ENCODE results near the gene ANKMY1. TPM values are rescaled to one million over a fixed set of nuclear protein-coding genes. Genes with fewer than 3 reads are reported as not detected.
"Not testable (repeated sequence)": the region's sequence is repeated elsewhere in the genome, so short reads cannot be mapped to it uniquely, and the experiment has no call there.

ANKMY1 gene
- total and polyA plus RNA-seq, 2 experiments from 2014 or later, result 9.2 to 11.1 TPM

GRCh38 chr2:240565333-240566202, 7.8 kb upstream of the ANKMY1 start:
- Histone ChIP-seq H3K4me1 (ENCODE audit: insufficient read depth) (peaks cover 38% of the 10 kb centered on the region), H3K79me2 (peaks cover 40% of the 10 kb centered on the region)

GRCh38 chr2:240564561-240565332, 7.0 kb upstream of the ANKMY1 start:
- no peaks in the 10 kb centered on the region for H3K27me3 ChIP-seq
- no peak overlapping the region for H2AFZ ChIP-seq
- TF ChIP-seq, protein P1, sequence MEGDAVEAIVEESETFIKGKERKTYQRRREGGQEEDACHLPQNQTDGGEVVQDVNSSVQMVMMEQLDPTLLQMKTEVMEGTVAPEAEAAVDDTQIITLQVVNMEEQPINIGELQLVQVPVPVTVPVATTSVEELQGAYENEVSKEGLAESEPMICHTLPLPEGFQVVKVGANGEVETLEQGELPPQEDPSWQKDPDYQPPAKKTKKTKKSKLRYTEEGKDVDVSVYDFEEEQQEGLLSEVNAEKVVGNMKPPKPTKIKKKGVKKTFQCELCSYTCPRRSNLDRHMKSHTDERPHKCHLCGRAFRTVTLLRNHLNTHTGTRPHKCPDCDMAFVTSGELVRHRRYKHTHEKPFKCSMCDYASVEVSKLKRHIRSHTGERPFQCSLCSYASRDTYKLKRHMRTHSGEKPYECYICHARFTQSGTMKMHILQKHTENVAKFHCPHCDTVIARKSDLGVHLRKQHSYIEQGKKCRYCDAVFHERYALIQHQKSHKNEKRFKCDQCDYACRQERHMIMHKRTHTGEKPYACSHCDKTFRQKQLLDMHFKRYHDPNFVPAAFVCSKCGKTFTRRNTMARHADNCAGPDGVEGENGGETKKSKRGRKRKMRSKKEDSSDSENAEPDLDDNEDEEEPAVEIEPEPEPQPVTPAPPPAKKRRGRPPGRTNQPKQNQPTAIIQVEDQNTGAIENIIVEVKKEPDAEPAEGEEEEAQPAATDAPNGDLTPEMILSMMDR (IDR thresholded peaks at IDR 0.05; ENCODE audit: poor library complexity), result peak; percentile 9
- TF ChIP-seq EZH2 (IDR thresholded peaks at IDR 0.05; ENCODE audit: borderline replicate concordance), result no peak
- no peak for TF ChIP-seq EZH2phosphoT487 (IDR thresholded peaks at IDR 0.05; ENCODE audit: low read depth, severe bottlenecking, unreplicated experiment)
- 84% methylated on average over 10 of the region's 10 CpGs for WGBS (ENCODE audit: low lambda C conversion rate, missing lambda C conversion rate)
- peaks cover 34% of the 10 kb centered on the region for H3K79me2 ChIP-seq
- peaks cover 41% of the 10 kb centered on the region for H3K4me1 ChIP-seq (ENCODE audit: insufficient read depth)
- peak overlapping the region; percentile 100 for H3K27ac ChIP-seq
- H4K20me1 ChIP-seq (ENCODE audit: insufficient read depth, poor library complexity, severe bottlenecking), result peaks cover 5% of the 10 kb centered on the region
- H3K4me2 ChIP-seq, result peak overlapping the region; percentile 98
- no peaks in the 10 kb centered on the region for H3K9me3 ChIP-seq (ENCODE audit: low read depth)
- no peak overlapping the region for H3K4me3 ChIP-seq
- DNase-seq (ENCODE audit: low spot score), result peak; percentile 49
- H3K36me3 ChIP-seq (replicated peaks; ENCODE audit: insufficient read depth, low read depth), result no peaks in the 10 kb centered on the region
- H3K9me2 ChIP-seq (replicated peaks; ENCODE audit: insufficient read depth), result no peaks in the 10 kb centered on the region

More at GRCh38 chr2:240565333-240566202, 7.8 kb upstream of the ANKMY1 start:
- Histone ChIP-seq H3K9me2 (replicated peaks; ENCODE audit: insufficient read depth) (no peaks in the 10 kb centered on the region), H3K36me3 (replicated peaks; ENCODE audit: insufficient read depth, low read depth) (no peaks in the 10 kb centered on the region), H2AFZ (peak overlapping the region; percentile 78), H4K20me1 (ENCODE audit: insufficient read depth, poor library complexity, severe bottlenecking) (peaks cover 9% of the 10 kb centered on the region), H3K4me3 (no peak overlapping the region), H3K9me3 (ENCODE audit: low read depth) (no peaks in the 10 kb centered on the region), H3K4me2 (peak overlapping the region; percentile 98), H3K27ac (peak overlapping the region; percentile 100), H3K27me3 (no peaks in the 10 kb centered on the region)
- peak; percentile 94 for DNase-seq (ENCODE audit: low spot score)
- TF ChIP-seq EZH2 (IDR thresholded peaks at IDR 0.05; ENCODE audit: borderline replicate concordance) (no peak), EZH2phosphoT487 (IDR thresholded peaks at IDR 0.05; ENCODE audit: low read depth, severe bottlenecking, unreplicated experiment) (no peak)
- TF ChIP-seq, protein P1 (IDR thresholded peaks at IDR 0.05; ENCODE audit: poor library complexity), result no peak
- 53% methylated on average over 25 of the region's 26 CpGs for WGBS (ENCODE audit: low lambda C conversion rate, missing lambda C conversion rate)

DNA sequence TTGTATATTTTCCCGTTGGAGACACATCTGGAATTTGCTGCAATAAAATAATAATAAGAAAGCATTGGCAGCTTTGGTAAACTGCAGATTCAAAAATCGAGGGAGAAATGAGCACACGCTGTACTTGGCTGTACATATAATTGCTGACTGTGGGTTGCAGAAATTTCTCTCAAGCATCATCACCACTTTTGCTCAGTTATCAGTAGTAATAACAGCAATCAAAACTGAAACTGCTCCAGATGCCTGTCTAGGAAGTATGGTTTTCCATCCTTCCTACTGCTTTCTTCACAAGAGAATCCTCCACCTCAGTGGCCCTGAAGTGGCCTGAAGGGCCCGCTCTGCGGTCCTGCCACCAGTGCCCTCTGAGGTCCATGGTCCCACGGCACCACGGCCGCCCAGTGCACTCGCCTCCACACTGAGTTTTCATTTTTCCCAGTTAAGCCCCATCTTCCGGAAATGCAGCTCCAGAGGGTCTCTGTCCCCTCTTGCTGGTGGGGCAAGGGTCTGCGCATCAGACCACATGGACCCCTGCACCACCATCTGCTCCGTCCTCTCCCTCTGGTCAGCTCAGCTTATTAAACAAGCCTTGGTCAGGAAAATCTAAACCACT, 6.3 kb upstream of the ANKMY1 start:
- no peak overlapping the region for H2AFZ ChIP-seq
- H4K20me1 ChIP-seq (ENCODE audit: insufficient read depth, poor library complexity, severe bottlenecking), result peaks cover 6% of the 10 kb centered on the region
- H3K27ac ChIP-seq, result peak overlapping the region; percentile 100
- peaks cover 48% of the 10 kb centered on the region for H3K4me1 ChIP-seq (ENCODE audit: insufficient read depth)
- H3K79me2 ChIP-seq, result peaks cover 34% of the 10 kb centered on the region
- no peaks in the 10 kb centered on the region for H3K36me3 ChIP-seq (replicated peaks; ENCODE audit: insufficient read depth, low read depth)
- TF ChIP-seq EZH2phosphoT487 (IDR thresholded peaks at IDR 0.05; ENCODE audit: low read depth, severe bottlenecking, unreplicated experiment) (no peak), EZH2 (IDR thresholded peaks at IDR 0.05; ENCODE audit: borderline replicate concordance) (no peak)
- TF ChIP-seq, protein P1 (IDR thresholded peaks at IDR 0.05; ENCODE audit: poor library complexity), result no peak
- no peaks in the 10 kb centered on the region for H3K9me2 ChIP-seq (replicated peaks; ENCODE audit: insufficient read depth)
- no peaks in the 10 kb centered on the region for H3K27me3 ChIP-seq
- no peaks in the 10 kb centered on the region for H3K9me3 ChIP-seq (ENCODE audit: low read depth)
- H3K4me3 ChIP-seq, result no peak overlapping the region
- WGBS (ENCODE audit: low lambda C conversion rate, missing lambda C conversion rate), result 96% methylated on average over 12 of the region's 12 CpGs
- DNase-seq (ENCODE audit: low spot score), result no peak
- H3K4me2 ChIP-seq, result no peak overlapping the region

GRCh38 chr2:240563231-240563630, 5.4 kb upstream of the ANKMY1 start:
- peaks cover 11% of the 10 kb centered on the region for H4K20me1 ChIP-seq (ENCODE audit: insufficient read depth, poor library complexity, severe bottlenecking)
- H3K9me3 ChIP-seq (ENCODE audit: low read depth); H3K27me3 ChIP-seq; H3K4me2 ChIP-seq; H3K4me3 ChIP-seq; H2AFZ ChIP-seq; H3K9me2 ChIP-seq (replicated peaks; ENCODE audit: insufficient read depth); H3K36me3 ChIP-seq (replicated peaks; ENCODE audit: insufficient read depth, low read depth); DNase-seq (ENCODE audit: low spot score): not testable (repeated sequence)
- WGBS (ENCODE audit: low lambda C conversion rate, missing lambda C conversion rate), result 97% methylated on average over 17 of the region's 17 CpGs
- H3K79me2 ChIP-seq, result peaks cover 42% of the 10 kb centered on the region
- H3K27ac ChIP-seq, result peak overlapping the region; percentile 94
- peaks cover 51% of the 10 kb centered on the region for H3K4me1 ChIP-seq (ENCODE audit: insufficient read depth)

Data from hepatocyte (in vitro differentiated cells).